ENCODE results near the gene MMP7. TPM values are rescaled to one million over a fixed set of nuclear protein-coding genes. Genes with fewer than 3 reads are reported as not detected.

The MMP7 gene
- polyA plus RNA-seq, 2 of the 4 experiments (the other 2 are of a cell fraction): 8.9 to 54.8 TPM

- no peak for TF ChIP-seq EHMT2 (IDR thresholded peaks at IDR 0.05; ENCODE audit: low read depth)
- TF ChIP-seq, protein P1, sequence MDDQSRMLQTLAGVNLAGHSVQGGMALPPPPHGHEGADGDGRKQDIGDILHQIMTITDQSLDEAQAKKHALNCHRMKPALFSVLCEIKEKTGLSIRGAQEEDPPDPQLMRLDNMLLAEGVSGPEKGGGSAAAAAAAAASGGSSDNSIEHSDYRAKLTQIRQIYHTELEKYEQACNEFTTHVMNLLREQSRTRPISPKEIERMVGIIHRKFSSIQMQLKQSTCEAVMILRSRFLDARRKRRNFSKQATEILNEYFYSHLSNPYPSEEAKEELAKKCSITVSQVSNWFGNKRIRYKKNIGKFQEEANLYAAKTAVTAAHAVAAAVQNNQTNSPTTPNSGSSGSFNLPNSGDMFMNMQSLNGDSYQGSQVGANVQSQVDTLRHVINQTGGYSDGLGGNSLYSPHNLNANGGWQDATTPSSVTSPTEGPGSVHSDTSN (IDR thresholded peaks at IDR 0.05): no peak
- TF ChIP-seq POLR2AphosphoS2 (conservative IDR thresholded peaks at IDR 0.05; ENCODE audit: low read length): no peak
- TF ChIP-seq RNF2 (IDR thresholded peaks at IDR 0.05; ENCODE audit: borderline replicate concordance, low read depth): no peak
- TF ChIP-seq CBX2 (IDR thresholded peaks at IDR 0.05; ENCODE audit: borderline replicate concordance, low read depth): no peak
- TF ChIP-seq CHD4 (IDR thresholded peaks at IDR 0.05; ENCODE audit: borderline replicate concordance): no peak
- TF ChIP-seq SREBF2 (IDR thresholded peaks at IDR 0.05): no peak
These were observed 35.6 kb upstream of the MMP7 start (continued) for GRCh38 chr11:102566112-102566511.

DNA sequence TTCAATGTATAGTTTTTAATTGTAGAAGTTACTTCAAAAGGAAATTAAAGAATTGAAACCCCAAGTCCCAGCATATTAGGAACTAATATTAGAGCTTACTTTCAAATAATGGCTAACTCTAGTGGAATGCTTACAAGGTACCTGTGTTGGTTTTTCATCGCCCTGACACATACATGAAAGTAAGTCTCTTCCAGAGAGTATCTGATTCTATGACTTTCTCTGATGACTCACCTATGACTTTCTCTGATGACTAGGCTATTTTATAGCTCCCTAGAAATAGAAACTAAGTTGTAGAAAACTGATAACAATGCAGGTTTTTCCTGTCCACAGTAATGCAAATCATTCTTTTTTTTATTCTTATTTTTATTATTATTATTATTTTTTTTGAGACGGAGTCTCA, 33.6 kb upstream of the MMP7 start:
- TF ChIP-seq JUNB (IDR thresholded peaks at IDR 0.05): peak; percentile 85
- TF ChIP-seq NFE2L2 (conservative IDR thresholded peaks at IDR 0.05; ENCODE audit: low read length): peak; percentile 52
- peak; percentile 91 for TF ChIP-seq MAFK (IDR thresholded peaks at IDR 0.05; ENCODE audit: partially characterized antibody)
- no peak for TF ChIP-seq RCOR1 (IDR thresholded peaks at IDR 0.05; ENCODE audit: low read depth, low read length)
- TF ChIP-seq SREBF2 (IDR thresholded peaks at IDR 0.05): no peak
- peak; percentile 73 for TF ChIP-seq FOSL2 (IDR thresholded peaks at IDR 0.05)
- peak; percentile 94 for TF ChIP-seq FOSL2 (CRISPR knock-in tag; IDR thresholded peaks at IDR 0.05)
- ChIA-PET POLR2A (interaction anchor here (0.7 to 1.0 kb wide), 3 partner anchors 11 to 36 kb away, joined by 3 to 4 read pairs (median 3); no protein-coding TSS in a partner anchor), CTCF (interaction anchor here (0.6 to 0.8 kb wide), 2 partner anchors 102 to 243 kb away, joined by 3 read pairs; no protein-coding TSS in a partner anchor)
- peaks cover 25% of the 10 kb centered on the region; the same call in 2 of the 3 replicates for H3K4me1 ChIP-seq
- FAIRE-seq (no peak), DNase-seq (ENCODE audit: low read depth in 1 of 2, low spot score in 1 of 2) (peak; percentile 56 to 64), ATAC-seq (peak; percentile 82 to 87)
- H3K27ac ChIP-seq: peak overlapping the region; percentile 43 to 83
- peak overlapping the region; percentile 47 for H3K4me2 ChIP-seq
- no peak overlapping the region for H3K4me3 ChIP-seq
- 36% methylated on average over 2 of the region's 2 CpGs for WGBS (ENCODE audit: missing lambda C conversion rate)
- peaks cover 16% of the 10 kb centered on the region for H3K9me3 ChIP-seq

- H3K4me3 ChIP-seq: no peak overlapping the region
- POLR2A ChIA-PET: no interaction called here
- ATAC-seq: no peak
- peak overlapping the region; percentile 29 to 57; a peak in 4 of 6 replicates for H3K27ac ChIP-seq
- no peak overlapping the region; the same call in 2 of the 3 replicates for H3K4me2 ChIP-seq
- DNase-seq (ENCODE audit: low read depth in 1 of 2, low spot score in 1 of 2): no peak
- H3K9me3 ChIP-seq: peaks cover 5% of the 10 kb centered on the region
- H3K4me1 ChIP-seq: peaks cover 25% of the 10 kb centered on the region; the same call in 2 of the 3 replicates
- FAIRE-seq: no peak
- CTCF ChIA-PET: no interaction called here
- no peak for TF ChIP-seq RARB (CRISPR knock-in tag; IDR thresholded peaks at IDR 0.05)
- no peak for TF ChIP-seq ELK1 (IDR thresholded peaks at IDR 0.05; ENCODE audit: low read depth, low read length)
- no peak for TF ChIP-seq CBX8 (IDR thresholded peaks at IDR 0.05)
- no peak for TF ChIP-seq POLR2AphosphoS2 (conservative IDR thresholded peaks at IDR 0.05; ENCODE audit: low read length)
- no peak for TF ChIP-seq BHLHE40 (IDR thresholded peaks at IDR 0.05; ENCODE audit: low read depth, low read length)
- TF ChIP-seq NFE2L2 (conservative IDR thresholded peaks at IDR 0.05; ENCODE audit: low read length): no peak
- TF ChIP-seq, protein P2, sequence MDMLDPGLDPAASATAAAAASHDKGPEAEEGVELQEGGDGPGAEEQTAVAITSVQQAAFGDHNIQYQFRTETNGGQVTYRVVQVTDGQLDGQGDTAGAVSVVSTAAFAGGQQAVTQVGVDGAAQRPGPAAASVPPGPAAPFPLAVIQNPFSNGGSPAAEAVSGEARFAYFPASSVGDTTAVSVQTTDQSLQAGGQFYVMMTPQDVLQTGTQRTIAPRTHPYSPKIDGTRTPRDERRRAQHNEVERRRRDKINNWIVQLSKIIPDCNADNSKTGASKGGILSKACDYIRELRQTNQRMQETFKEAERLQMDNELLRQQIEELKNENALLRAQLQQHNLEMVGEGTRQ (IDR thresholded peaks at IDR 0.05): no peak
- no peak for TF ChIP-seq ZFP36 (IDR thresholded peaks at IDR 0.05; ENCODE audit: borderline replicate concordance, partially characterized antibody)
- no peak for TF ChIP-seq HOXB13 (CRISPR knock-in tag; IDR thresholded peaks at IDR 0.05; ENCODE audit: low read depth)
- no peak for TF ChIP-seq CEBPB (IDR thresholded peaks at IDR 0.05)
- no peak for TF ChIP-seq EP300 (IDR thresholded peaks at IDR 0.05)
These were observed 31.1 kb upstream of the MMP7 start for GRCh38 chr11:102561636-102562035.

Data from A549 (cell line).